Measurements from ENCODE around the gene ADIPOR2. TPM values are rescaled to one million over a fixed set of nuclear protein-coding genes. Genes with fewer than 3 reads are reported as not detected.

Gene ADIPOR2
- total and polyA plus RNA-seq, 4 donors, result 26.6 to 68.3 (median 41.7) TPM

DNA sequence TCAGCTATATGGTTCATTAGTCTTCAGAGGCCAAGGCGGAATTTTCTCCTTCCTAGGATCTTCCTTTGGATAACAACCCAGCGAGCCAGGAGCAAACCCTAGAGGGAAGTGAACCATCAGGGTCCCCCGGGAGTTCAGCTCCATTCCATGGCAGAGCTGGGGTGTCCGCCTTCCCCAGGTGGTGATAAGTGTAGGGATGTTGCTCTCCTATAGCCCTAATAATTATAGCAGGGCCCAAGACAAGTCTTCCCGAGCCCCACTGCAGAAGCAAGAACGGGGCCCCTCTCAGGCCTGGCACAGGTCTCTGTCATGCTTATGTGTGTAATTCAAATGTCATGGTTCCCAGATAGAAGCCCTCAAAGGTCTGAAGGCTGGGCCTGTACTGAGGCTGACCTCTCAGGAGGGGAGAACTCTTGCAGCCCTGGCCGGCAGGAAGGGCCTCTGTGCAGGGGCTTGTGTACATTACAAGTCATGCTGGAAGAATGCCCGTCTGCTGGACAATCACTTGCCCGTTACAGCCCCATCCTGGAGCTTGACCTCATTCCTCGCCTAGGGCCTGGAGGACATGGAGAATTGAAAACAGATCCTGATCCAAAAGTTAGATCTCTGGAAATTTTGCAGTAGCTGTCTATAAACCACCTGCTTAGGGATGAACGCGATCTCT lies 146.8 kb downstream of the ADIPOR2 start:
- TF ChIP-seq ZBTB33 (IDR thresholded peaks at IDR 0.05) (no peak), JUND (IDR thresholded peaks at IDR 0.05) (no peak), CTCF (IDR thresholded peaks at IDR 0.05; ENCODE audit: low read depth, low read length, missing input control) (no peak), FOXA1 (IDR thresholded peaks at IDR 0.05) (no peak), HNF4G (IDR thresholded peaks at IDR 0.05) (no peak), FOXA2 (IDR thresholded peaks at IDR 0.05) (no peak), RAD21 (IDR thresholded peaks at IDR 0.05) (no peak), HNF4A (conservative IDR thresholded peaks at IDR 0.05) (no peak), TAF1 (conservative IDR thresholded peaks at IDR 0.05) (no peak), SP1 (IDR thresholded peaks at IDR 0.05) (no peak), NR2F2 (IDR thresholded peaks at IDR 0.05) (no peak), EGR1 (IDR thresholded peaks at IDR 0.05; ENCODE audit: low read depth in 2 of 2) (no peak), RXRA (IDR thresholded peaks at IDR 0.05) (no peak), YY1 (IDR thresholded peaks at IDR 0.05) (no peak), GABPA (IDR thresholded peaks at IDR 0.05 in 1 of 2, conservative IDR thresholded peaks at IDR 0.05 in 1 of 2) (no peak)
- TF ChIP-seq, protein P1, sequence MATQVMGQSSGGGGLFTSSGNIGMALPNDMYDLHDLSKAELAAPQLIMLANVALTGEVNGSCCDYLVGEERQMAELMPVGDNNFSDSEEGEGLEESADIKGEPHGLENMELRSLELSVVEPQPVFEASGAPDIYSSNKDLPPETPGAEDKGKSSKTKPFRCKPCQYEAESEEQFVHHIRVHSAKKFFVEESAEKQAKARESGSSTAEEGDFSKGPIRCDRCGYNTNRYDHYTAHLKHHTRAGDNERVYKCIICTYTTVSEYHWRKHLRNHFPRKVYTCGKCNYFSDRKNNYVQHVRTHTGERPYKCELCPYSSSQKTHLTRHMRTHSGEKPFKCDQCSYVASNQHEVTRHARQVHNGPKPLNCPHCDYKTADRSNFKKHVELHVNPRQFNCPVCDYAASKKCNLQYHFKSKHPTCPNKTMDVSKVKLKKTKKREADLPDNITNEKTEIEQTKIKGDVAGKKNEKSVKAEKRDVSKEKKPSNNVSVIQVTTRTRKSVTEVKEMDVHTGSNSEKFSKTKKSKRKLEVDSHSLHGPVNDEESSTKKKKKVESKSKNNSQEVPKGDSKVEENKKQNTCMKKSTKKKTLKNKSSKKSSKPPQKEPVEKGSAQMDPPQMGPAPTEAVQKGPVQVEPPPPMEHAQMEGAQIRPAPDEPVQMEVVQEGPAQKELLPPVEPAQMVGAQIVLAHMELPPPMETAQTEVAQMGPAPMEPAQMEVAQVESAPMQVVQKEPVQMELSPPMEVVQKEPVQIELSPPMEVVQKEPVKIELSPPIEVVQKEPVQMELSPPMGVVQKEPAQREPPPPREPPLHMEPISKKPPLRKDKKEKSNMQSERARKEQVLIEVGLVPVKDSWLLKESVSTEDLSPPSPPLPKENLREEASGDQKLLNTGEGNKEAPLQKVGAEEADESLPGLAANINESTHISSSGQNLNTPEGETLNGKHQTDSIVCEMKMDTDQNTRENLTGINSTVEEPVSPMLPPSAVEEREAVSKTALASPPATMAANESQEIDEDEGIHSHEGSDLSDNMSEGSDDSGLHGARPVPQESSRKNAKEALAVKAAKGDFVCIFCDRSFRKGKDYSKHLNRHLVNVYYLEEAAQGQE (IDR thresholded peaks at IDR 0.05), result no peak
- TF ChIP-seq, protein P2, sequence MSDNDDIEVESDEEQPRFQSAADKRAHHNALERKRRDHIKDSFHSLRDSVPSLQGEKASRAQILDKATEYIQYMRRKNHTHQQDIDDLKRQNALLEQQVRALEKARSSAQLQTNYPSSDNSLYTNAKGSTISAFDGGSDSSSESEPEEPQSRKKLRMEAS (IDR thresholded peaks at IDR 0.05), result no peak
- TF ChIP-seq, protein P3, sequence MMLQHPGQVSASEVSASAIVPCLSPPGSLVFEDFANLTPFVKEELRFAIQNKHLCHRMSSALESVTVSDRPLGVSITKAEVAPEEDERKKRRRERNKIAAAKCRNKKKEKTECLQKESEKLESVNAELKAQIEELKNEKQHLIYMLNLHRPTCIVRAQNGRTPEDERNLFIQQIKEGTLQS (IDR thresholded peaks at IDR 0.05), result no peak
- no peak for DNase-seq (ENCODE audit: low spot score)
- no peak overlapping the region for H3K9ac ChIP-seq (ENCODE audit: low read depth in 1 of 2, low read length in 2 of 2)
- no peaks in the 10 kb centered on the region for H3K4me1 ChIP-seq (ENCODE audit: control insufficient read depth in 4 of 4, insufficient read depth in 4 of 4, low read length in 3 of 4)
- no peak overlapping the region for H3K27ac ChIP-seq (ENCODE audit: low read depth in 1 of 2, low read length in 2 of 2)
- no peak overlapping the region for H3K4me3 ChIP-seq (ENCODE audit: low read depth in 1 of 3, low read length in 3 of 3)
- H3K27me3 ChIP-seq (ENCODE audit: control insufficient read depth in 4 of 4, insufficient read depth in 4 of 4, low read length in 3 of 4), result no peaks in the 10 kb centered on the region
- no peaks in the 10 kb centered on the region for H3K9me3 ChIP-seq (ENCODE audit: control insufficient read depth in 4 of 4, low read length in 3 of 4)
- WGBS, result 81% methylated on average over 12 of the region's 12 CpGs
- H3K36me3 ChIP-seq (ENCODE audit: control insufficient read depth in 4 of 4, insufficient read depth in 3 of 4, low read depth in 1 of 4, low read length in 3 of 4), result no peaks in the 10 kb centered on the region

Small RNA genes within 50 kb of the gene (small RNA-seq; reads per million reads assigned to genes)
- gene MIR3649, result not detected

Other genes starting within 250 kb of the ADIPOR2 start
- 1 to 10 TPM; 5.1 to 7.5 TPM for gene FBXL14, start 96.5 kb upstream of the ADIPOR2 start, total RNA-seq
- gene FBXL14, start 96.5 kb upstream of the ADIPOR2 start, polyA plus RNA-seq, result 1 to 10 TPM in 1 of 2 donors, under 1 TPM in 1; 0.67 to 4.8 TPM
- gene WNT5B, start 61.8 kb upstream of the ADIPOR2 start, total RNA-seq, result 1 to 10 TPM in 1 of 2 donors, under 1 TPM in 1; 0.59 to 2.4 TPM
- gene WNT5B, start 61.8 kb upstream of the ADIPOR2 start, polyA plus RNA-seq, result 1 to 10 TPM in 1 of 2 donors, under 1 TPM in 1; 0.92 to 1.0 TPM
- gene LRTM2, start 129.5 kb downstream of the ADIPOR2 start, total RNA-seq, result not detected
- not detected for gene LRTM2, start 129.5 kb downstream of the ADIPOR2 start, polyA plus RNA-seq
- gene CACNA2D4, start 227.6 kb downstream of the ADIPOR2 start, total RNA-seq, result 1 to 10 TPM; 1.5 to 2.8 TPM
- 1 to 10 TPM in 1 of 2 donors, under 1 TPM in 1; 0.82 to 1.0 TPM for gene CACNA2D4, start 227.6 kb downstream of the ADIPOR2 start, polyA plus RNA-seq